K562 (cell line): ENCODE results near the gene CNKSR1. TPM values are rescaled to one million over a fixed set of nuclear protein-coding genes. Genes with fewer than 3 reads are reported as not detected.

ENCODE experiments used
- ARHGAP35 ChIP-seq: fragments of 450-650 bp; IDR thresholded peaks from 2 replicates; pipeline ENCODE4 v1.6.1; 2018; ENCODE audit not compliant: partially characterized antibody
- CEBPB ChIP-seq: fragments of 450-650 bp; IDR thresholded peaks from 2 replicates; pipeline ENCODE4 v1.6.1; 2016; ENCODE audit warnings: missing genetic modification characterization, missing compliant biosample characterization
- CEBPG ChIP-seq, 3 experiments: fragments of 200-800 bp in 1 of 3; sonication (Bioruptor generic) in 1 of 3; sonication (generic) in 1 of 3; formaldehyde crosslinking in 1 of 3; IDR thresholded peaks in 2 of 3; conservative IDR thresholded peaks in 1 of 3; 2 replicates each; pipeline versions ENCODE4 v1.6.1 to v1.8.0; 2016 to 2022; ENCODE audit warnings: missing compliant biosample characterization in 2 of 3, missing genetic modification characterization in 2 of 3, mild to moderate bottlenecking in 1 of 3, missing genetic modification reagents in 1 of 3
- CREM ChIP-seq: IDR thresholded peaks from 2 replicates; pipeline ENCODE4 v1.6.1; 2014; ENCODE audit warnings: antibody characterized with exemption, low read depth
- HOXB6 ChIP-seq: fragments of 250-450 bp; sonication (Bioruptor Pico); IDR thresholded peaks from 2 replicates; pipeline ENCODE4 v1.5.1; 2022; ENCODE audit warnings: mild to moderate bottlenecking, borderline replicate concordance
- ID3 ChIP-seq, 2 experiments: fragments of 250-450 bp in 1 of 2; fragments of 450-650 bp in 1 of 2; sonication (Bioruptor Pico) in 1 of 2; IDR thresholded peaks; 2 replicates each; pipeline versions ENCODE4 v1.6.1 to v1.8.0; 2016 to 2021; ENCODE audit warnings: mild to moderate bottlenecking in 2 of 2, moderate library complexity in 2 of 2, missing compliant biosample characterization in 1 of 2, missing genetic modification characterization in 1 of 2
- IRF9 ChIP-seq: fragments of 450-650 bp; IDR thresholded peaks from 2 replicates; pipeline ENCODE4 v1.6.1; 2016; ENCODE audit warnings: missing biosample characterization, missing genetic modification characterization
- RBM25 ChIP-seq: fragments of 200-400 bp; formaldehyde crosslinking; IDR thresholded peaks from 2 replicates; pipeline ENCODE4 v1.6.1; 2018; ENCODE audit warnings: low read length, low read depth, moderate library complexity; ENCODE audit not compliant: severe bottlenecking
- TBP ChIP-seq: optimal IDR thresholded peaks from 2 replicates; pipeline ENCODE3; 2011; ENCODE audit warnings: low read depth, low read length, improper control_type of control experiment
- ZNF232 ChIP-seq: sonication (generic); formaldehyde crosslinking; IDR thresholded peaks from 2 replicates; pipeline ENCODE4 v1.8.0; 2022; ENCODE audit warnings: mild to moderate bottlenecking, missing genetic modification reagents
- ZNF398 ChIP-seq: fragments of 250-450 bp; sonication (Bioruptor Pico); IDR thresholded peaks from 2 replicates; pipeline ENCODE4 v1.8.0; 2021; ENCODE audit warnings: moderate library complexity, mild to moderate bottlenecking, inconsistent platforms
- polyA plus RNA-seq, 8 experiments: library from polyadenylated mRNA; depleted of rRNA in 4 of 8; stranded (reverse) in 5 of 8; unstranded in 3 of 8; fragments of >200 nt; fragmentation: Nextera tagmentation in 2 of 8; fragmentation: Illumina TruSeq in 1 of 8; extraction: Ambion mirVana in 2 of 8; extraction: Trizol in 1 of 8; gene quantifications; 2 replicates each; pipeline versions ENCODE4 v1.2.1 to v1.2.3, GENCODE V29; 2011 to 2014; ENCODE audit warnings: inconsistent platforms in 1 of 8, missing spikeins in 1 of 8
- total RNA-seq, 7 experiments: library from RNA; depleted of rRNA in 6 of 7; stranded (reverse); fragments of >200 nt in 6 of 7; fragmentation: Illumina TruSeq in 2 of 7; extraction: Trizol in 2 of 7; gene quantifications; 2 replicates each; pipeline versions ENCODE4 v1.2.1 to v1.2.3, GENCODE V29; 2011 to 2021; ENCODE audit warnings: low replicate concordance in 1 of 7
- TF ChIP-seq, protein P1 (sequence below): sonication (generic); formaldehyde crosslinking; IDR thresholded peaks from 2 replicates; pipeline ENCODE4 v1.8.1; 2023; ENCODE audit warnings: missing genetic modification reagents, mild to moderate bottlenecking, borderline replicate concordance
- TF ChIP-seq, protein P2 (sequence below): sonication (generic); formaldehyde crosslinking; IDR thresholded peaks from 2 replicates; pipeline ENCODE4 v1.5.0; 2020; ENCODE audit warnings: missing genetic modification reagents
- TF ChIP-seq, protein P3 (sequence below): fragments of 250-450 bp; sonication (Bioruptor Pico); IDR thresholded peaks from 2 replicates; pipeline ENCODE4 v1.4.0; 2020

CNKSR1 gene
- total and polyA plus RNA-seq, 9 of the 15 experiments (the other 6 are each of a cell fraction or from before 2014, with no cell fraction given), result 0.03 to 2.8 (median 1.1) TPM

DNA sequence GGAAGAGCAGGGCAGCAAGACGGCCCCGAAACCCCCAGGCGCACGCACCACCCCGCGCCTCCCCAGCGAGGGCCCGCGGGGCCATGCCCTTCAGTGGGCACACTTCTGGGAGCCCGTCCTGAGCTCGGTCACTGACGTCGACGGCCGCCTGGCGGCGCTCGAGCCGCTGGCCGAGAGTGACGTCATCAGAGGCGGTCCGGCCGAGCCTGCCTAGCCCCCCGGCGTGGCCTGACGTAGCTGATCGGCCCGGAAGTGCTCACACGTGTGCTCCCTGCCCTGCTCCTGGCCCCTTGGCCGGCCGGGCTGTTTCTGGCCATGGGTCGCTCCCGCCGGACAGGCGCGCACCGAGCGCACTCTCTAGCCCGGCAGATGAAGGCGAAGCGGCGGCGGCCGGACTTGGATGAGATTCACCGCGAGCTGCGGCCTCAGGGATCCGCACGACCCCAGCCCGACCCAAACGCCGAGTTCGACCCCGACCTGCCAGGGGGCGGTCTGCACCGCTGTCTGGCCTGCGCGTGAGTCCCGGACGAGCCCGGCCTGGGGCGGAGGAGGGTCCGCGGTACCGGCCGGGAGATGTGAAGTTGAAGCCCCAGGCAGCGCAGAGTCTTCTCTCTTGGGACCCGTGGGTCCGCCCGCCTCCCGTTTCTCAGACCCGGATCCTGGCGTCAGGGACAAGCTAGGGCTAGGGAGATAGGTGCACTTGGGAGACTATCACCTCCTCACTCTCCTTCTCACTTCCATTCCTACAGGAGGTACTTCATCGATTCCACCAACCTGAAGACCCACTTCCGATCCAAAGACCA is 7.4 kb upstream of the CNKSR1 start, which contains the start of gene ZNF593 (continued):
- TF ChIP-seq ID3 (CRISPR knock-in tag; IDR thresholded peaks at IDR 0.05), result no peak
- peak; percentile 53; the same call in 1 of the 2 replicates for TF ChIP-seq ID3 (tag; IDR thresholded peaks at IDR 0.05)
- TF ChIP-seq, protein P1, sequence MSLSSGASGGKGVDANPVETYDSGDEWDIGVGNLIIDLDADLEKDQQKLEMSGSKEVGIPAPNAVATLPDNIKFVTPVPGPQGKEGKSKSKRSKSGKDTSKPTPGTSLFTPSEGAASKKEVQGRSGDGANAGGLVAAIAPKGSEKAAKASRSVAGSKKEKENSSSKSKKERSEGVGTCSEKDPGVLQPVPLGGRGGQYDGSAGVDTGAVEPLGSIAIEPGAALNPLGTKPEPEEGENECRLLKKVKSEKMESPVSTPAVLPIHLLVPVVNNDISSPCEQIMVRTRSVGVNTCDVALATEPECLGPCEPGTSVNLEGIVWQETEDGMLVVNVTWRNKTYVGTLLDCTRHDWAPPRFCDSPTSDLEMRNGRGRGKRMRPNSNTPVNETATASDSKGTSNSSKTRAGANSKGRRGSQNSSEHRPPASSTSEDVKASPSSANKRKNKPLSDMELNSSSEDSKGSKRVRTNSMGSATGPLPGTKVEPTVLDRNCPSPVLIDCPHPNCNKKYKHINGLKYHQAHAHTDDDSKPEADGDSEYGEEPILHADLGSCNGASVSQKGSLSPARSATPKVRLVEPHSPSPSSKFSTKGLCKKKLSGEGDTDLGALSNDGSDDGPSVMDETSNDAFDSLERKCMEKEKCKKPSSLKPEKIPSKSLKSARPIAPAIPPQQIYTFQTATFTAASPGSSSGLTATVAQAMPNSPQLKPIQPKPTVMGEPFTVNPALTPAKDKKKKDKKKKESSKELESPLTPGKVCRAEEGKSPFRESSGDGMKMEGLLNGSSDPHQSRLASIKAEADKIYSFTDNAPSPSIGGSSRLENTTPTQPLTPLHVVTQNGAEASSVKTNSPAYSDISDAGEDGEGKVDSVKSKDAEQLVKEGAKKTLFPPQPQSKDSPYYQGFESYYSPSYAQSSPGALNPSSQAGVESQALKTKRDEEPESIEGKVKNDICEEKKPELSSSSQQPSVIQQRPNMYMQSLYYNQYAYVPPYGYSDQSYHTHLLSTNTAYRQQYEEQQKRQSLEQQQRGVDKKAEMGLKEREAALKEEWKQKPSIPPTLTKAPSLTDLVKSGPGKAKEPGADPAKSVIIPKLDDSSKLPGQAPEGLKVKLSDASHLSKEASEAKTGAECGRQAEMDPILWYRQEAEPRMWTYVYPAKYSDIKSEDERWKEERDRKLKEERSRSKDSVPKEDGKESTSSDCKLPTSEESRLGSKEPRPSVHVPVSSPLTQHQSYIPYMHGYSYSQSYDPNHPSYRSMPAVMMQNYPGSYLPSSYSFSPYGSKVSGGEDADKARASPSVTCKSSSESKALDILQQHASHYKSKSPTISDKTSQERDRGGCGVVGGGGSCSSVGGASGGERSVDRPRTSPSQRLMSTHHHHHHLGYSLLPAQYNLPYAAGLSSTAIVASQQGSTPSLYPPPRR (CRISPR knock-in tag), result 0 out of 2 replicates have a peak, but pooled peaks have one; percentile 41
- peak; percentile 52 for TF ChIP-seq TBP
- peak; percentile 100 for TF ChIP-seq CREM
- TF ChIP-seq ARHGAP35, result no peak
- TF ChIP-seq ZNF398 (CRISPR knock-in tag), result no peak
- no peak for TF ChIP-seq IRF9 (tag)
- TF ChIP-seq CEBPB (tag), result no peak
- no peak for TF ChIP-seq RBM25
- TF ChIP-seq, protein P2, sequence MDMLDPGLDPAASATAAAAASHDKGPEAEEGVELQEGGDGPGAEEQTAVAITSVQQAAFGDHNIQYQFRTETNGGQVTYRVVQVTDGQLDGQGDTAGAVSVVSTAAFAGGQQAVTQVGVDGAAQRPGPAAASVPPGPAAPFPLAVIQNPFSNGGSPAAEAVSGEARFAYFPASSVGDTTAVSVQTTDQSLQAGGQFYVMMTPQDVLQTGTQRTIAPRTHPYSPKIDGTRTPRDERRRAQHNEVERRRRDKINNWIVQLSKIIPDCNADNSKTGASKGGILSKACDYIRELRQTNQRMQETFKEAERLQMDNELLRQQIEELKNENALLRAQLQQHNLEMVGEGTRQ (CRISPR knock-in tag), result peak; percentile 6; the same call in 1 of the 2 replicates
- peak; percentile 74 for TF ChIP-seq CEBPG (CRISPR knock-in tag; IDR thresholded peaks at IDR 0.05)
- TF ChIP-seq CEBPG (tag; conservative IDR thresholded peaks at IDR 0.05 in 1 of 2, IDR thresholded peaks at IDR 0.05 in 1 of 2), result no peak
- TF ChIP-seq, protein P3, sequence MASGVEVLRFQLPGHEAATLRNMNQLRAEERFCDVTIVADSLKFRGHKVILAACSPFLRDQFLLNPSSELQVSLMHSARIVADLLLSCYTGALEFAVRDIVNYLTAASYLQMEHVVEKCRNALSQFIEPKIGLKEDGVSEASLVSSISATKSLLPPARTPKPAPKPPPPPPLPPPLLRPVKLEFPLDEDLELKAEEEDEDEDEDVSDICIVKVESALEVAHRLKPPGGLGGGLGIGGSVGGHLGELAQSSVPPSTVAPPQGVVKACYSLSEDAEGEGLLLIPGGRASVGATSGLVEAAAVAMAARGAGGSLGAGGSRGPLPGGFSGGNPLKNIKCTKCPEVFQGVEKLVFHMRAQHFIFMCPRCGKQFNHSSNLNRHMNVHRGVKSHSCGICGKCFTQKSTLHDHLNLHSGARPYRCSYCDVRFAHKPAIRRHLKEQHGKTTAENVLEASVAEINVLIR (CRISPR knock-in tag), result peak; percentile 99
- peak; percentile 87 for TF ChIP-seq ZNF232 (CRISPR knock-in tag)
- TF ChIP-seq HOXB6 (CRISPR knock-in tag), result peak; percentile 12; the same call in 1 of the 2 replicates
